Embryonic facial prominence (tissue), 1 donor: ENCODE measurements around the gene NUB1.

Source experiments
- DNase-seq: peaks from one replicate; pipeline ENCODE4 v3.0.0-alpha.2; 2016; ENCODE audit errors: extremely low spot score

Gene NUB1

GRCh38 chr7:151314401-151314800, 27.2 kb upstream of the NUB1 start:
- DNase-seq = no peak

GRCh38 chr7:151315038-151315655, 26.5 kb upstream of the NUB1 start:
- peak; percentile 67 for DNase-seq

DNA sequence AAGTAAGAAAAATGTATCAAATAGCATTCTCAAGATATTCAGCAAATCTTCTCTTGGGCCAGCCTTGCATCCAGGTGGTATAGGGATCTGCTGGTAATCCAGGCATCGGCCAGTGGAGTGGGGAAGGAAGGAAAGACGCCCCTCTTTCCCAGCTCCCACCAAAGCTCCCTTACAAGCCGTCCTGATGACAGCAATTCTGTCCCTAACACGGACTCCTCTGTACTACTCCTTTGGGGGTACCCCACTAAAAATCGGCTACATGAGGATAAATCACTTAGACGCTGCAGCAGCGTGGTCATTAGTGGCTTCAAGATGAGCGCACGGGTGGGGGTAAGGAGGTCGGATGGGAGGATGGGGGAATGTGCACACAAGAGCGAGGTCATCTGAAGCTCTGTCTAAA, 24.7 kb upstream of the NUB1 start:
- no peak for DNase-seq

- DNase-seq = no peak
Observed at GRCh38 chr7:151317936-151318335, 23.7 kb upstream of the NUB1 start.

- no peak for DNase-seq
Observed at GRCh38 chr7:151319189-151319588, 22.4 kb upstream of the NUB1 start.

- DNase-seq = no peak
Observed at GRCh38 chr7:151320263-151320845, 21.3 kb upstream of the NUB1 start.

- no peak for DNase-seq
Observed at GRCh38 chr7:151321341-151321740, 20.3 kb upstream of the NUB1 start.

DNA sequence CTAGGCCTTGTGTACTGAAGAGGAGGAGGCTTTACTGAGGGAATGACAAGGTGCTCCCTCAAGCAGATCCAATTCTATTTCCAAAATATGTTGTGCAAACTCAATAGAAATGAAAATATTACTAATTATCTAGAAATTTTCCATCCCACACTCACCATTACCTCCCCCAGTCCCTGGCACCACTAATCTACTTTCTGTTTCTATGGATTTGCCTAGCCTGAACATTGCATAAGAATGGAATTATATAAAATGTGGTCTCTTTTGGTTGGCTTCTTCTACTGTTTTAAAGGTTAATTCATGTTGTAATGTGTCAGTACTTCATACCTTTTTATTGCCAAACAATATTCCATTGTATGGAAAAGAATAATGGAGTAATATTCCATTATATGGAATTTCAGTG, 18.7 kb upstream of the NUB1 start:
- DNase-seq = no peak

GRCh38 chr7:151327022-151327421, 14.6 kb upstream of the NUB1 start:
- no peak for DNase-seq

DNA sequence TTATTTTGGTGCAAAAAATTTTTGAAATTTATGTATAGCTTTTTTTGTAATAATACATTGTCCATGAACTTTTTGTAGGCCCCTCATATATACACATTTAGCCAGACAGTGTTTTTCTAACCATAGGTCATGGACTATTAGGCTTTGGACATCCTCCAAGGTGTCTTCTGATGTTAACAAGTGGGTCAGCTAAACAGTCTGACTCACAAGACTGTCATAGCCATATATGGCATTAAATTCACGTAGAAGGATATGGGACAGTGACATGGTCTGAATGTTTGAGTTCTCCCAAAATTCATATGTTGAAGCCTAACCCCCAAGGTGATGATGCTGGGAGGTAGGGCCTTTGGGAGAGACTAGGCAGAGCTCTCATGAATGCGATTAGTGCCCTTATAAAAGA, 14.0 kb upstream of the NUB1 start:
- no peak for DNase-seq

GRCh38 chr7:151330181-151330580, 11.4 kb upstream of the NUB1 start:
- no peak for DNase-seq

GRCh38 chr7:151330661-151331060, 11.0 kb upstream of the NUB1 start:
- no peak for DNase-seq

- no peak for DNase-seq
Observed at GRCh38 chr7:151334628-151335027, 7.0 kb upstream of the NUB1 start.

- no peak for DNase-seq
Observed at GRCh38 chr7:151336027-151336708, 5.4 kb upstream of the NUB1 start.

- DNase-seq = no peak
Observed at GRCh38 chr7:151337346-151337745, 4.3 kb upstream of the NUB1 start.

DNA sequence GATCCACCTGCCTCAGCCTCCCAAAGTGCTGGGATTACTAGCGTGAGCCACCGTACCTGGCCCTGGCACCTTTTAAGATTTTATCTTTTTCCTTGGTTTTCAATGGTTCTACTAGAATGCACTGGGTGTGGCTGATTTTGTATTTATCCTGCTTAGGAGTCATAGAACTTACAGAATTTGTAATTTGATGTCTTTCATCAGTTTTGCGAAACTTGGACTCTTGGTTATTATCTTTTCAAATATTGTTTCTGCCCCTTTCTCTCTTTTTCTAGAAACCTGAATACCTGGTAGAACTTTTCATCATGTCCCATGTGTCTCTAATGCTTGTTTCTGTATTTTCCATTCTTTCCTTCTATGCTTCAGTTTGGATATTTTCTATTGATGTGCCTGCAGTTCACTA, 2.8 kb upstream of the NUB1 start:
- DNase-seq = no peak

- no peak for DNase-seq
Observed at GRCh38 chr7:151339651-151340382, 1.8 kb upstream of the NUB1 start.

- no peak for DNase-seq
Observed at GRCh38 chr7:151340794-151341356, 737 bp upstream of the NUB1 start.

DNA sequence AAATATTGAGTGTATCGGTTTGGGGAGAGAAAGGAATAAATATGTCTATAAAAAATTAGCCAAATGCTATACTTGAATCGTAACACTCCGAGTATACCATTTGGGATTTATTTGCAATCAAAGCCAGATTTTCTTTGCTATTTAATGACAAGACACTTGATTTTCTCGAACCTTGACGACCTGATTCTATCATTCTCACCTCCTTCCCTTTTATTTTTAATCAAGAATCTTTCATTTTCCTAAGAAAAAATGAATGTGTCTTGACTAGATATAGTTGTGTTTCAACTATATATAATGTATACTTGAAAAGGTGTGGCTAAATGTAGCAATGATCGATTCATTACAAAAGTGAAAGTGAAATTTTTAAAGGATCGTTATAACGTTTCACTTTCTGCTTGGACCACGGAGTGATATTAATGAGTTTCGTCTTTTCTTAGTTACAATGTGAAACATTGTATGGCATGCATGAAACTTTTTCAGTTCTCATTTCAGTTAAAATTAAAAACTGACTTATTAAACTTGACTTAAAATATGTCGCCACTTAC, 562 bp downstream of the NUB1 start:
- DNase-seq = no peak

DNA sequence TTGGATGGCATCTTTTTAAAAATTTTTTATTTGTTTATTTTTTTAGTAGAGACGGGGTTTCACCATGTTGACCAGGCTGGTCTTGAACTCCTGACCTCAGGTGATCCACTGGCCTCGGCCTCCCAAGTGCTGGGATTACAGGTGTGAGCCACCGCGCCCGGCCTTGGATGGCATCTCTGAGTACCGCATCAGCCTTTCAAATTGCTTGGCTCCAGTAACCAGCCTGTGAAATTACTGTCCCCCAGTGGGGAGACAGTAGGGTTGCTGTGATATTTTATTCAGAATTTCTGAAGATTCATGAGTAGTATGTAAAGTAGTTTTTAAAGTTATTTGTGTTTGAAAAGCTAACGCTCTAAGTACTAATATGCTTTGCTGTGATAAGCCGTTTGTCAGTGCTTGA, 1.2 kb downstream of the NUB1 start:
- no peak for DNase-seq

DNA sequence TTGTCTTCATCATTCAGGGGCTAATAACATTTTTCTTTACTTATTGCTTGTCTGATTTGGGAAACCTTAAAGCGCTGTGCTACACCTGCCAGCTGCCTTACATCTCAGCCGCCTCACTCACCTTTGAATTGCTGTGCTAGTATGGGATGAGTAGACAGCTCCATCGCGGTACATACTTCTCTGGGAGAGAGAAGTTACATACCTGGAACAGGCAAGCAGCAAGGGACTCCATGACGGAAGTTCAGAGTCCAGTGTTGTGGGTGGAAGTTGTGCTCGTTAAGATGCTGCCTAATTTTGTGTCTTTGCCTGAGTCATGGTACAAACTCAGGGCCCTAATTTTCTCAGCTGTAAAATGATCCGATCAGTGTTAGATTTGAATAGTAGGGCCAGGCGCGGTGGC, 1.9 kb downstream of the NUB1 start:
- DNase-seq = no peak
